Measurements from ENCODE around the gene STK32B. TPM values are rescaled to one million over a fixed set of nuclear protein-coding genes. Genes with fewer than 3 reads are reported as not detected.

The STK32B gene
- total RNA-seq, 4 donors from 2014 or later: 1.6 to 3.4 (median 1.9) TPM

DNA sequence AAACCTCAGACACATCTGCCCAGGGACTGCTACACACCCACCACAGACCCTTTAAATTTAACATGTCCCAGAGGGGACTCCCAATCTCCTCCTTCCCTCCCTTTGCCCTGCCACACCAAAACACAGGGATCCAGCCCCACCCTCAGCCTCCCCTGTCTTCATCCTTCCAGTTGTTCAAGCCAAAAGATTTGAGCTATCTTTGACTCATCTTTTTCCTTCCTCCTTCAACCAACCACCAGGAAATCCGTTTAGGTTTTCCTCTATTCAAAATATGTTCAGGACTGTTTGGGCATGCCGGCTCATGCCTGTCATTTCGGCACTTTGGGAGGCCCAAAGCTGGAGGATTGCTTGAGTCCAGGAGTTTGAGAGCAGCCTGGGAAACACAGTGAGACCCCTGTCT, 6.9 kb upstream of the STK32B start:
- WGBS, 2 donors: 29 to 62% methylated on average over 3 of the region's 3 CpGs
- H3K4me3 ChIP-seq (ENCODE audit: low read depth, poor library complexity, severe bottlenecking): no peak overlapping the region
- peak in 1 of 2 donors; percentile 57 for DNase-seq (ENCODE audit: low spot score in 2 of 2)
- intact Hi-C loops (cut with DNase I; ENCODE audit: low total_unique reads): no loop called here
- TF ChIP-seq POLR2A (IDR thresholded peaks at IDR 0.05): no peak
- TF ChIP-seq, protein P1, sequence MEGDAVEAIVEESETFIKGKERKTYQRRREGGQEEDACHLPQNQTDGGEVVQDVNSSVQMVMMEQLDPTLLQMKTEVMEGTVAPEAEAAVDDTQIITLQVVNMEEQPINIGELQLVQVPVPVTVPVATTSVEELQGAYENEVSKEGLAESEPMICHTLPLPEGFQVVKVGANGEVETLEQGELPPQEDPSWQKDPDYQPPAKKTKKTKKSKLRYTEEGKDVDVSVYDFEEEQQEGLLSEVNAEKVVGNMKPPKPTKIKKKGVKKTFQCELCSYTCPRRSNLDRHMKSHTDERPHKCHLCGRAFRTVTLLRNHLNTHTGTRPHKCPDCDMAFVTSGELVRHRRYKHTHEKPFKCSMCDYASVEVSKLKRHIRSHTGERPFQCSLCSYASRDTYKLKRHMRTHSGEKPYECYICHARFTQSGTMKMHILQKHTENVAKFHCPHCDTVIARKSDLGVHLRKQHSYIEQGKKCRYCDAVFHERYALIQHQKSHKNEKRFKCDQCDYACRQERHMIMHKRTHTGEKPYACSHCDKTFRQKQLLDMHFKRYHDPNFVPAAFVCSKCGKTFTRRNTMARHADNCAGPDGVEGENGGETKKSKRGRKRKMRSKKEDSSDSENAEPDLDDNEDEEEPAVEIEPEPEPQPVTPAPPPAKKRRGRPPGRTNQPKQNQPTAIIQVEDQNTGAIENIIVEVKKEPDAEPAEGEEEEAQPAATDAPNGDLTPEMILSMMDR (IDR thresholded peaks at IDR 0.05): no peak

DNA sequence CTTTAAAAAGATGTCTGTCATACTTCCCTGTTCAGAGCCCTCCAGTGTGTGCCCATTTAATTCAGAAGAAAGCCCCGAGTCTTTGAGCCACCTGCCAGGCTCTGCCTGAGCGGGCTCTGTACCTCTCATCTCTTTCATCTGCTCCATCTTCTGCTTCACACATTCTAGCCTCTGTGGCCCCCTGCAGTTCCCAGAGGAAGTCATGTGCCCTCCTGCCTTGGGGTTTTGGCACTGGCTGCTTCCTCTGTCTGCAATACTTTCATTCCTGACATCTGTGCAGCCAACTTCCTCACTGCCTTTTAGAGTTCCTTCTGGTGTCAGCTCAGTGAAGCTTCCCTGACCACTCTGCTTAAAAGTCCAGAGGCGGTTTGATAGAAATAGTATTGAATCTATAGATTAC, 6.2 kb upstream of the STK32B start:
- DNase-seq (ENCODE audit: low spot score in 2 of 2): peak; percentile 41 to 82
- 68 to 77% methylated on average over 3 of the region's 3 CpGs for WGBS, 2 donors
- intact Hi-C loops (cut with DNase I; ENCODE audit: low total_unique reads): loop anchor here (5.0 kb wide), 1 partner anchor 1072 kb away; no protein-coding TSS in a partner anchor
- TF ChIP-seq, protein P1 (IDR thresholded peaks at IDR 0.05): no peak
- TF ChIP-seq POLR2A (IDR thresholded peaks at IDR 0.05): no peak
- H3K4me3 ChIP-seq (ENCODE audit: low read depth, poor library complexity, severe bottlenecking): no peak overlapping the region

DNA sequence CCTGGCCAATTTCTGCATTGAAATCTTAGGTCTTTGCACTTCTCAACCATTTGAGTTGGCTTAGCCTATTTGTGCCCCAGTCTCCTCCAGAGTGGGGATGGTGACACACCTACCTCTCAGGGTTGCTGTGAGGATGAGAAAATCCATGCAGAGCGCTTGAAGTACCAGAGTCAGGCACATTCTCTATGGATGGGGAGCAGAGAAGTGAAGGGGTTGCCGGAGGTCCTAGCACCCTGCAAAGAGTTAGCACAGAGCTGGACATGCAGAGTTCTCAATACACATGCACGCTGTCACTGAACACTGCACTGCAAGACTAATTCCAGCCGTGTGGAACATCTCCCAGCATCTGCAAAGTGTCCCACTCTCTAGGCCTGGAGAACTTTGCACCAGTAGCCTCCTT, 2.6 kb upstream of the STK32B start:
- 90 to 96% methylated on average over 4 of the region's 4 CpGs for WGBS, 2 donors
- DNase-seq (ENCODE audit: low spot score in 2 of 2): peak in 1 of 2 donors; percentile 63
- TF ChIP-seq, protein P1 (IDR thresholded peaks at IDR 0.05): no peak
- TF ChIP-seq POLR2A (IDR thresholded peaks at IDR 0.05): no peak
- no peak overlapping the region for H3K4me3 ChIP-seq (ENCODE audit: low read depth, poor library complexity, severe bottlenecking)
- intact Hi-C loops (cut with DNase I; ENCODE audit: low total_unique reads): loop anchor here (5.0 kb wide), 1 partner anchor 1069 kb away; no protein-coding TSS in a partner anchor

DNA sequence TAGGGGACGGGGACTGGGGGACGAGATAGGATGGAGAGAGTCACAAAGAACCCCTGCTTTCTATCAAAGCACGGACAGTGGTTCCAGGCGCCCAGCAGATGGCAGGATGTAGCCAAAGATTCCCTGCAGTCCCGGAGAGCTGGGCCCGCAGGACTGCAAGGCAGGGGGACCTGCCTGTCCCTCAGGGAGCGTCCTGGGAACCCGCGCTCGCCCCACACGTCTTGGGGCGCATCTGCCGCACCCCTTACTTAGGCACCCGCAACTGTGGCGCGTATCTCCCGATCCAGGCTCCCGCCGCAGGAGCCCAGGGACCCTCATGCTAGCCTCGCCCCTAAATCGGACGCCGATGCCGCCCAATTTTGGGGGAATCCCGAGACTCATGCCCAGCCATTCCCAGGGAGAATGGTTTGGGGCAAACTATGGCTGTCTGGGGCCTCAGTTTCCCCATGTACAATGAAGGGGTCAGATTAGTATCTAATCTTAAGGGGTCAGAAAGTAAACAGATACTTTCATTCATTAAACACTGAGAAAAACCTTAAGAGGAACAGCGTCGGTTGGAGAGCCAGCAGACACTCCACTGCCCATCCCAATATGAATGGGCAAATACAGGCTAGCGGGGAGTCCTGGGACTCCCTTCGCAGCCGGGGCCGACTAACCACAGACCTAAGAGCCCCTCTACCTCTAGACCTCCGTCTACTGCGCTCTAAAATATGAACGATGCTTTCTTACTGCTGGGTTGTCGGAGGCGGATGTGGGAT, 581 bp upstream of the STK32B start:
- 0 to 2% methylated on average over 36 of the region's 36 CpGs for WGBS, 2 donors
- TF ChIP-seq, protein P1 (IDR thresholded peaks at IDR 0.05): no peak
- no peak for TF ChIP-seq POLR2A (IDR thresholded peaks at IDR 0.05)
- H3K4me3 ChIP-seq (ENCODE audit: low read depth, poor library complexity, severe bottlenecking): peak overlapping the region; percentile 31
- DNase-seq (ENCODE audit: low spot score in 2 of 2): peak; percentile 48 to 93
- intact Hi-C loops (cut with DNase I; ENCODE audit: low total_unique reads): loop anchor here (10.0 kb wide), 1 partner anchor 764 kb away; no protein-coding TSS in a partner anchor

DNA sequence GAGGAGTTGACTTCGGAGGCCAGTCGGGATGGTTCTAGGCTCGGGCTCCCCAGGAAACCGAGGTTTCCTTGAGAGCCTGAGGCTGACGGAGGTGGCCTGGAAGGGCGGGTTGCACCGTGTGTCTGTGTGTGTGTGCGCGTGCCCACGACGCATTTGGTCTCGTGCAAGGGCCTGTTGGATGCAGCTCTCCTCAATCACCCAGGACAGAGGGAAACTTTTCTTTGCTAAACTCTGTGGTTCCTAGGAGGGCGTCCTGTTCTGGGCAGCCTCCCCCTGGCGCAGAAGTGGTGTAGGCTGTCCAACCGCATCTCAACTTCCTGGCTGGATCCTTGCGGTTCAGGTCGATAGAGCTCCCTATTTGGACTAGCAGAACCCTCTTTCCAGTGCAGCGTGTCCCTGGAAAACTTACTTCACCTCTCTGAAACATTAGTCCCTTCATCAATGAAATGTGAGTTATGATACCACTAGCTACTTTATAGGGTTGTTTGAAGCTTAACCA, 973 bp downstream of the STK32B start:
- intact Hi-C loops (cut with DNase I; ENCODE audit: low total_unique reads): loop anchor here (10.0 kb wide), 1 partner anchor 763 kb away; no protein-coding TSS in a partner anchor
- 9 to 12% methylated on average over 18 of the region's 18 CpGs for WGBS, 2 donors
- peak in 1 of 2 donors; percentile 15 for DNase-seq (ENCODE audit: low spot score in 2 of 2)
- H3K4me3 ChIP-seq (ENCODE audit: low read depth, poor library complexity, severe bottlenecking): no peak overlapping the region
- TF ChIP-seq POLR2A (IDR thresholded peaks at IDR 0.05): no peak
- TF ChIP-seq, protein P1 (IDR thresholded peaks at IDR 0.05): no peak

Data from lower leg skin (tissue), 4 donors.